Renal pelvis (tissue), 4 donors: ENCODE results near the gene CNR2. TPM values are rescaled to one million over a fixed set of nuclear protein-coding genes. Genes with fewer than 3 reads are reported as not detected.
"Not testable (repeated sequence)": the region's sequence is repeated elsewhere in the genome, so short reads cannot be mapped to it uniquely, and the experiment has no call there.

Source experiments
- DNase-seq: peaks from one replicate; pipeline ENCODE4 v3.0.0-alpha.2; 2013
- polyA plus RNA-seq, 3 donors: library from polyadenylated mRNA; unstranded; fragments of 120-200 nt; gene quantifications; one replicate each; pipeline ENCODE4 v1.2.1, GENCODE V29; 2013; ENCODE audit not compliant: insufficient read length in 3 of 3

Gene CNR2
- polyA plus RNA-seq, 3 donors: 0.12 to 0.17 (median 0.14) TPM

DNA sequence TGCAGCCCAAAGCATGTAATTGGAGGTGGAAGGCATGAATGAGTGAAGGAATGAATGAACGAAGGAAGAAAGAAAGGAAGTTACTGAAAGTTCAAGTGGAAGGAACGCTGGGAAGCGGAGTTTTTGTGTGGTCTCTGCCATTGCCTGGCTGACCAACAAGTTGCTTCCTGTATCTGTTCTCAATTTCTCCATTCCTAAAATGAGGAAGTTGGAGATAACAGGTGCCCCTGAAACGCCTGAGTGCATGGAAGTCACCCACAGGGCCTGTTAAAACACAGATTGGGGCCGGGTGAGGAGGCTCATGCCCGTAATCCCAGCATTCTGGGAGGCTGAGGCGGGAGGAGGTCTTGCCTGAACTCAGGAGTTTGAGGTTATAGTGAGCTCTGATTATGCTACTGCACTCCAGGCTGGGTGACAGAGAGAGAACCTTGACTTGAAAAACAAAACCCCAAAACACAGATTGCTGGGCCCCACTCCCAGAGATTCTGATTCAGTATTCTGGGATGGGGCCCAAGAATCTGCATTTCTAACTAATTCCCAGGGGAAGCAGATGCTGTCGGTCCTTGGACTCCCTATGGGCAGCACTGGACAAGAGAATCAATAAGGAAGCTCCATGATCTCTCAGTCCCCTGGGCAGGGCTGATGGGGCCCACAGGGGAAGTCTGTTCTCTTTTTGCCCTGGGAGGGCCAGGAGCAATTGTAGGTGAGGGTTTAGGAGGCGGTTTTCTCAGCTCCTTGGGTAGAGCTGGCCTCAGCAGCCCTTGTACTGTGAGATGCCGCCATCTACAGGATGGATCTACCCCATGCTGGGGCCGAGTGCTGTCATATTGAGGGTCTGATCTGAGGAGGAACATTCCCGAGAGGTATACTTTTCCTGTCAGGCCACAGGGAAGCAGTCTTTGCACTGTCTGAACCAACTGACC is 3.3 kb upstream of the CNR2 start:
- peak; percentile 71 for DNase-seq

DNA sequence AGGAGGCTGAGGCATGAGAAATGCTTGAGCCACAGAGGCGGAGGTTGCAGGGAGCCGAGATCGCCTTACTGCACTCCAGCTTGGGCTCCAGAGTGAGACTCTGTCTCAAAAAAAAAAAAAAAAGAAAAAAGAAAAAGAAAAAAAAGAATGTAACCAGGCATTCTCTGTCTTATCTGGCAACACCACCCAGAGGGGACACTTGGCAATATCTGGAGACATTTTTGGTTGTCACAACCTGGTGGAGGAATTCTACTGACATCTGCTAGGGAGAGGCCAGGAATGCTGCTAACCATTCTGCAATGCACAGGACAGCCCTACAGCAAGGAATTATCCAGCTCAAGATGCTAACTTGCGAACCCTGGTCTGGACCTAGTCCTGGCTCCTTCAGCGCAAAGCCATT is 2.3 kb upstream of the CNR2 start:
- no peak for DNase-seq

DNA sequence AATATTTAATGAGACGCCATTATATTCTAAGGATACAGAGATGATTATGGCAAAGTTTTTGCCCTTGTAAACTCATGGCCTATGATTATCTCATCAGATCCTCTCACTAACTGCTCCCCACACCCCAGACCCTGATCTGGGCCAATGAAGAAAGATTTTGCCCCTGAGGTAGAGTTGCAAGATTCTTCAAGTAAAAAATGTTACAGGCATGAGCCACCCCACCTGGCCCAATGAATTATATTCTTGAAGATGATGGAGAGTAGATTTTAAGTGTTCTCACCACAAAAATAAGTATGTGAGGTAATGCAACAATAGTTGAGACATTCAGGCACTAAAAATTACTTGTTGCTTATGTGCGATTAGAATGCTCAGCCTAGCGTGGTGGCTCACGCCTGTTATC is 1.8 kb upstream of the CNR2 start:
- no peak for DNase-seq

DNA sequence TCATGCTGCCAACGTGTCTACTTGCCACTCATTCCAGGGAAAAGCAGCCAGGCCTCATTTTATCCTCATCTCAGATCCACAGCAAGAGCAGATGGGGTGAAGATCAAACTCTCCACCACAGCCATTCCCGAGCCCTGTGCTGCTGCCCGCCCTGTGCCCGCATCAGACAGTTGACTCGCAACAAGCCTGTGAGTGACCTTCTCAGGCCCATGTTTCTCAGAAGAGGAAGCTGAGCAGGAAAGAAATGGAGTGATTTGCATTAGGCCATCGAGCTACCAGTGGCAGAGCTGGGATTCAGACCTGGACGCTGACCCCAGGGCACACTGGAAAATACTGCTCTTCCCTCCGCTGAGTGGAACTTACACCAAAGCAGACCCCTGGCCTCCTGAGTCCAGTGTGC is 1.2 kb downstream of the CNR2 start:
- DNase-seq: no peak

DNA sequence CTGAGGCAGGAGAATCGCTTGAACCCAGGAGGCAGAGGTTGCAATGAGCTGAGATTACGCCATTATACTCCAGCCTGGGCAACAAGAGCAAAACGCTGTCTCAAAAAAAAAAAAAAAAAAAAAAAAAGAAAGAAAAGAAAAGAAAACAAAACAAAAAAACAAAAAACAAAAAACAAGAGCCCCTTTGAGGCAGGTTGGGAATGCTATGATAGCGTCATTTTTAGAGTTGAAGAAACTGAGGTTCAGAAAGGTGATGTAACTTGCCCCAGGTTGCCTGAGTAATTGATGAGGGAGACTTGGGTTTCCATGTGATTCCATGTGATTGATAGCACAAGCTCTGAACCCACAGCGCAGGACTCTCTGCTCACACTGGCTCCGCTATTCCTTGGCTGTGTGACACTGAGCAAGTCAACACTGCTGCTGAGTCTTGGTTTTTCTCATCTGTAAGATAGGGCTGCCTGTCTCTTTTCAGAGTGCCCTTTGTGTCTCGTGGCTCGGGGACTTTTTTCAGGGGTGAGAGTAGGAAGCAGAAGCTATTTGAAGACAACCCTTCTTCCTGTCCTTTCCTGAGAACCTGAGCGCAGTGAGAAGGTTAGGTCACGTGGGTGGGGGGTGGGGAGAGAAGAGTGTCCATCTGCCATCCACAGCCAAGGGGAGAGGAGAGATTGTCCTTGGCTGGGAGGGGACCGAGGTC is 2.5 kb downstream of the CNR2 start:
- no peak for DNase-seq

DNA sequence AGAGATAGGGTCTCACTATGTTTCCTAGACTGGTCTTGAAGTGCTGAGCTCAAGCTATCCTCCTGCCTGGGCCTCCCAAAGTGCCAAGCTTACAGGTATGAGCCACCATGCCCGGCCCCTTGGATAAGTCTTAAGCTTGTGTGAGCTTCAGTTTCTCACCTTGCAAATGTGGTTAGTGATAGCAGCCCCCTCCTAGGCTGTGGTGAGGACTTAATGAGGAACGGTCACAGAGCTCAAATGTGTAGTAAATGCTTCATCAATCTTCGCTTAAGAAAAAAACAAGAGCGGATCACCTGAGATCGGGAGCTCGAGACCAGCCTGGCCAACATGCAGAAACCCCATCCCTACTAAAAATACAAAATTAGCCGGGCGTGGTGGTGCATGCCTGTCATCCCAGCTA is 3.0 kb downstream of the CNR2 start:
- DNase-seq: no peak

DNA sequence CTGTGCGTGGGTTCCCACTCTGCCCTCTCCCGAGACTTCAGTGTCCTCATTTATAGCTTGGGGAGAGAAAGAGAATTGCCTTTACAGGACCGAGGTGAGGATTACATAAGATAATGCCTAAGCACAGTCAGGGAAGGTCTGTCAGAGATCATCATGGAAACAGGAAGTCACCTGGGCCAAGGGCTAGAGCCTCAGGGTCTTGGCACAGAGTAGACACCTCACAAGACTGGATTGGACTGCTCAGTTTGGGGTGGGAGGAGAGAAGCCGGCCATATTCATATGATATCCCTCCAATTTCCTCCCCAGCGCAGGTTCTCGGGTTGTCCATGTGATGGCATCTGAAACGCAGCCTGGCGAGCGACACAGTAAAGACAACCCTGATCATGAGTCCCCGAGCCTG is 3.8 kb downstream of the CNR2 start:
- DNase-seq: no peak

DNA sequence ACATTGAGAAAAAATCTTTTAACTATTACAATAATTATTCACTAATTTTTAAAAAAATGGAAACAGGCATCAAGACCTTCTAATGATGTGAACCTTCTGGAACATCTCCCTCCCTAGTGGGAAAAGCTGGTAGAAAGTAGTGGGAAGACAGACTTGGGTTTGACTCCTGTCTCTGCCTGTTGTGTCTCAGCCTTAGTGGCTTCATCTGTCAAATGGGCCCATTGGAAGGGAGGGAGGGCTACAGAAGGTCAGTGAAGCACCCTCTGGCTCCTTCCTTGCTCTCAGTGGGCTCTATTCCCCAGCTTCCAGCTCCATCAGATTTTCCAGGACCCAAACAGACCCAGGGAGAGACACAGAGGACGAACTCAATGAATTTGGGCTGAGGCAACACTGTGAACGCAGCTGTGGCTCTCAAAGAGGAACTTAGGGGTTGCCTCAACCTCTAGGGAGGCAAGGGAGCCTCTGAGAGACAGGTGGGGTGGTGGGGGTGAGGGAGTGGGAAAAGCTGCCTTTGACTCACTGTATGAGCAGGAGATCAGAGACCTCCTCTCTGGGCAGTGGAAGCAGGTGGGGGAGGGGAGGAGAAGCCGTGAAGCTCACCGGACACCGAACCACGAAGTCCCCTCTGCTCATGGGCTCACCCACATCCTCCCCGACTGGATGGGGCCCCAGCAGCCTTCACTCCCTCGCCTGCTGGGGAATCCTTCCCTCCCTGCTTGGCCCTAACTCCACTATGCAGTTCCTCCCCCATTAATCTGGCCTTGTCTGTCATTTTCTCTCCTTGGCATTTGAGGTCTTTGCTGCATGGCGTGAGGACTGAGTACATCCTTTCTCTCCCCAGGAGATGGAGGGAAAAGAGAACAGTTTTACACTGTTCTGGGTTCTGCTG is 4.5 kb downstream of the CNR2 start:
- no peak for DNase-seq

DNA sequence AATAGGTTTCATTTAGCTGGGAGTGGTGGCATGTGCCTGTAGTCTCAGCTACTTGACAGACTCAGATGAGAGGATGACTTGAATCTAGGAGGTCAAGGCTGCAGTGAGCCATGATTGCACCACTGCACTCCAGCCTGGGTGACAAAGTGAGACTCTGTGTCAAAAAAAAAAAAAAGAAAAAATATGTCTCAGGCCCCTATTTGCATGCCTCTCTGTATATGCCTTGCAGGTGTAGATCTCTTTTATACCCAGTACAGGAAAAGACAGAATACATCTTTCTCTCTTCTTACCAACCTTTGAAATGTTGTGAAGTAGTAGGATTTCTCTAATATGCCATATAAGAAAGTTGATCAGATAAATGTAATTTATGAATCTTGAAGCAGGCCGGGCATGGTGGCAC is 6.4 kb downstream of the CNR2 start:
- no peak for DNase-seq

DNA sequence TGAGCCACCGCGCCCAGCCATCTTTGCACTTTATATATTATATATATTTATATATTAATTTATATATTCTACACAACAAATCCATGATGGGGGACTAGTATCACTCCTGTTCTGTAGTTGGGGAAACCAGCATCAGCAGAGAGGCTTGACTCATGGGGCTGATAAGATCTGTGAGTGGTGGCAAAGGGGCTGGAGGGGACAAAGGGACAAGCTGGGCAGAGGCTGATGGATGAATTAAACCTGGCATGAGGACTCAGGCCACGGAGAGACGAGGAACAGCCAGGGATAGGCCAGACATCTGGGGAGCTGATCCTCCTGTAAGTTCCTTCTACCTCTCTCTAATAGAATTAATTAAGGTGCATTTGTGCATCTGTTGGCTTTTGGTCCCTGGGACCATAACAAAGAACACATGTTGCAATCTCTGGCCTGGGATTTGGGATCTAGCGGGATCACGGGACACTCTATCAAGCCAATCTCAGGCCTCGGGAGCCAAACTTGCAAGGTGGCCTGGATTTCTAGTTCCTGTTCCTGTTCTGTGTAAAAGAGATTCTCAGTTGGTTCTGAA is 7.6 kb downstream of the CNR2 start:
- DNase-seq: no peak

DNA sequence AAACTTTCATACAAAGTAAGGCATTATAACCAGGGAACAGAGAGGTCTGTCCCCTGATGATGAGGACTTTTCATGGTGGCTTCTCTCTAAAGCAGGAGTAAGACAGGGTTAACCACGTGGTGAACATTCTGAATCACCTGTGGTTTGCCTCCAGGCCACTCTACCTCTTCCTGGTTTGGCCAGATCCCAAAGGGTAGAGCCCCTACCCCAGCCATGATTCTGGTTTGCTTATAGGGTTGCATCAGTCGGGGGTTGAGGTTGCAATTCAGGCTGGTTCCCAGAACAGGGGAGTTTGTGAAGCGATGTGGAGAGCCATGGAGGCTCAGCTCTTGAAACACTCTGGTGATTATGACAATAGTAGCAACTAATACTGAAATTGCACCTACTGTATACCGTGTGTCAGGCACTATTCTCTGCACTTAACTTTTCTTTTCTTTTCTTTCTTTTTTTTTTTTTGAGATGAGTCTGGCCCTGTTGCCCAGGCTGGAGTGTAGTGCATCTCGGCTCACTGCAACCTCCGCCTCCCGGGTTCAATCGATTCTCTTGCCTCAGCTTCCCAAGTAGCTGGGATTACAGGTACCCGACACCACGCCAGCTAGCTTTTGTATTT is 8.3 kb downstream of the CNR2 start:
- DNase-seq: no peak

DNA sequence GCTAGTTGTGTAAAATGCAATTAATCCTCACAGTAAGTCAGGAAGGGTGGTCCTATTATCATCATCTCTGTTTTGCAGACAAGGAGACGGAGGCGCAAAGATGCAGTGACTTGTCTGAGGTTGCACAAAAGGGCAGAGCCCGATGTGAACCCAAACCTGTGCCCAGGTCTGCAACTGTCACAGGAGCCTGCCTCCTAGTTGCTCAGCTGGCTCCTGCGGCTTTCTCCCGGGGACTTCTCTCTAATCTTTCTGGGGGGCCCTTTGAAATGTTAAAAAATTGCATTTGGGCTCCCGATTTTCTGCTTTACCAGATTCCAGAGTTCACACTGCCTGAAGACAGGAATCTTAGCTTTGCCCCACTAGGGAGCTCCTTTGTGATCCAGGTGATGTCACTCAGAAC is 9.4 kb downstream of the CNR2 start:
- DNase-seq: no peak

DNA sequence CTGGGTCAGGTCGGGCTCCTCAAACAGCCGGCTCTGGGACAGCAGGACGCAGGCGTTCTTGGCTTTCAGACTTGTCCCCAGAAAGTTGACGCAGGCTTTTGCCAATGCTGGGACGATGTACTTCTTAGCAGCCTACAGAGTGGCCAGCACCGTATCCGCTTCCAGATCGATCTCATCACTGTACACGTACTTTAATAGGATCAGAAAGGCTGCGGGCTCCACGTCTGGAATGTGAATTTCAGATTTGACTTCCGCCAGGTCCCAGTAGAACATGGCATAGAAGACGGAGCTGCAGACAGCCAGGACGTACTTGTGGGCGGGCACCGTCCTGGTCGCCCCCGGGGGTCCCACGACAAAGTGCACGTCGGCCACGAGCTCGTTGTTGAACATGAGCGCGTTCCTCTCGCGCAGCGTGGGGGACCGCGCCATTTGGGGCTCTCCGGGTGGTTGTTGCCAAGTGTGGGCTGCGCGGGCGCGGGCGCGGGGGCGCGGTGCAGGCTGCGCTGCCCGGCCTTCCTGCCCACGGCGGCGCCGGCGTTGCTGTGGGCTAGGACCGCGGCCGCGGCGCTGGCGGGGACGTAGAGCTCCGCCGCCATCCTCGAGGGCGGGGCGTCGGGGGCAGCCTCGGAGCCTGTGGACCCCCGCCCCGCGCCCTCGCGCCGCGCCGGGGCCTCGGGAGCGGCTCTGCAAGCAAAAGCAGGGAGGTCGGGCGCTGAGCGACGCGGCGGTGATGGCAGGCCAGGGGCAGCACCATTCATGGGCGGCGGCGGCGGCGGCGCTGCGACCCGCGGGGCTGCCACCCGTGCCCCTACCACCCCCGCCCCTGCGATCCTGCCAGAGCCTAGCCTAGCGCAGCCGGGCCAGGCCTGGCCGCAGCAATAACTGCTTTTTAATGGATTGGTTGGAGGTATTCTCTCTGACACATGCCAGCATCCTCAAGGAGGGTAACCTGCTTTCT is 10.6 kb downstream of the CNR2 start:
- no peak for DNase-seq

DNA sequence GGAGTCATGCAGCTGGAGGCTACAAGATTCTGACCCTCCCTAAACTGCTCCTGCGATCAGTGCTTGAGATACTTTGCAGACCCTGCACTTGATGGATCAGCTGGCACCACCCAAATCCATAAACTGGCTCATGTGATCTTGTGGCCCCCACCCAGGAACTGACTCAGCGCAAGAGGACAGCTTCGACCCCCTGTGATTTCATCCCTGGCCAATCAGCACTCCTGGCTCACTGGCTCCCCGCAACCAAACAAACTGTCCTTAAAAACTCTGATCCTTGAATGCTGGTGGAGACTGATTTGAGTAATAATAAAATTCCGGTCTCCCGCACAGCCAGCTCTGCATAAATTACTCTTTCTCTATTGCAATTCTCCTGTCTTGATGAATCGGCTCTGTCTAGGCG is 13.1 kb downstream of the CNR2 start:
- DNase-seq: not testable (repeated sequence)

DNA sequence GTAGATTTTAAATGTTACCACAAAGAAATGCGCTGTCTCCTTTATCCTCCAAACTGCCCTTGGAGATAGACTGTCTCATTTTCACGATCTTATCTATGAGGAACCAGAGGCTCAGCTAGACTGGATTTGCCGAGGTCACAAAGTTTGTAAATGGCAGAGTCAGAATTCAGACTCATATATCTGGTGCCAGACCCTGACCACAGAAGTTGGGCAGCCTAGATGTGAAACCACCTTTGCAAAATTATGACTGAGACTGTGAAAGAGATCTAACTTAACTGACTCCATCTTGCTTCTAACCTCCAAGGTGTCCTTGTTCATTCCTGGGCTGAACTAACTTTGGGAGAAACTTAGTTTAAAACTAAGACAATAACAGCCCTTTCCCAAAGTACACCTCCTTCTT is 14.1 kb downstream of the CNR2 start:
- no peak for DNase-seq

DNA sequence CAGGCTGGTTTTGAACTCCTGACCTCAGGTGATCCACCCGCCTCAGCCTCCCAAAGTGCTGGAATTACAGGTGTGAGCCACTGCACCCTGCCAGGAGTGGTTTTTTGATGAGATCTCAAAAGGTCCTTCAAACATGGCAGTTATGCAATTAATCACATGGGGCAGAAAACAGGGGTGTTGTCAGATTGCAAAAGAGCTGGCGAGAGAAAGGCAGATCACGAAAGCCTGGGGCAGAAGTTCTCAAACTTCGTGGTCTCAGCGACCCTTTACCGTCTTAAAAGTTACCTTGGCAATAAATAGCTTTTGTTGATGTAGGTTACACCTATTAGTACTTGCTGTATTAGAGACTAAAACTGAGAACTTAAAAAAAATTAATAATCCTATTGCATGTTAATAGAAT is 16.1 kb downstream of the CNR2 start:
- no peak for DNase-seq

DNA sequence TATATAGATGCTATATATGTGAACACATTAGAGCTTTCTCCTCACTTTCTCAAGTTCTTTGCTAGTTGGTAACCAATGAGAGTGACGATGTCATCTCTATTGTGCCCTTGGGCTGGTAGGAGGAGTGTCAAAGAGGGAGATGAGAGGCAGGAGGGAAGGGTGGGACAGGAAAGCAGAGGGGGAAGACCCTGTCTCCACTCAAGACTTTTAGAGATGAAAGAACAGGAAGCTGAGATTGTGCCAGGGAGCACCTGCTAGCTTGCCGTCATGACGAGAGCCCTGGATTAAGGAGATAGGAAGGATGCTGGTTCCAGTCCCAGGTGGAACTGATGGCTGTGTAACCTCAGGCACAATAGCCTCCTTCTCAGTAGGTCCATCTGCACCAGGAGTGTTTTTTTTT is 16.7 kb downstream of the CNR2 start:
- DNase-seq: no peak

DNA sequence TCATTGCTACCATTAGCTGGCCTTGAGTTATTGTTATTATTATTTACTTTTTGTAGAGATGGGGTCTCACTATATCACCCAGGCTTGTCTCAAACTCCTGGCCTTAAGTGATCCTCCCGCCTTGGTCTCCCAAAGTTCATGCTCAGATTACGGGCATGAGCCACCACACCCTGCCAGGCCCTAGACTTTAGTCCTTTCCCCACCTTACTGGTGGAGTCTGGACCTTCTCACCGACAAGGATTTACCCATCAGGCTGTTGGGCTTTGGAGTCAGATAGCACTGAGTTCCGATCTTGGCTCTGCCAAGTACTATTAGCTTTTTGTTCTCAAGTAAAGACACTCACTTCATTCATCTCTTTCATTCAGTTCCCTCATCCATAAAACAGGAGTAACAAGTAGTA is 17.2 kb downstream of the CNR2 start:
- DNase-seq: no peak

DNA sequence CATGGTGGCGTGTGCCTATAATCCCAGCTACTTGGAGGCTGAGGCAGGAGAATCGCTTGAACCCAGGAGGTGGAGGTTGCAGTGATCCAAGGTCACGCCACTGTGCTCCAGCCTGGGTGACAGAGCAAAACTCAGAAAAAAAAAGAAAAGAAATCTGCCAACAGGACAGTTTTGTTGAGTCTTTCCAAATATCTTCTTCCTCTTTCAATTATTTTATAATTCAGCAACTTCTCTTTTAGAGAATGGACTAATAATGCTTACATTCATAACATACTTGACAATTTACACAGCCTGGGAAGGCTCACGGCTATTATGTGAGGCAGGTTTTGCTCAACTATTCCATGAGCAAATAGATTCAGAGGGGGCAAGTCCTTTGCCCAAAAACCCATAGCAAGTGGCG is 18.1 kb downstream of the CNR2 start:
- DNase-seq: no peak

DNA sequence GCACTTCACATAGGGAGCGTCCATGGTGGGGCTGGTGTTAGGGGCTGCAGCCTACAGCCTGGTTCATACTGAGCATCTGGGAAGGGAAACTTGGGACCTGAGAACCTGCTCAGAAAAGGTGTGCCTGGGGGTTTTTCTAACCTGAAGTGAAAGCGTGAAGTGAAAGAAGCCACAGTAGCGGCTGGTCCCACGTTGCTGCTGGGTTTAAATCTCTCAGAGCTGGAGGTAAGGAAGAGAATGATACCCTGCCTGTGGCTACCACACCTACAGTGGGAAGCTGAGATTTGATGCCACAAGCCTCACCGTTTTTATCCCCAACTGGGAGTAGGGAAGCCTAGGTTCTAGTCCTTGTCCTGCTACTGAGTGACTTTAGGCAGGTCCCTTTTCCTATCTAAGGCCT is 24.1 kb downstream of the CNR2 start:
- DNase-seq: no peak
